SJSA1 (cell line): Measurements from ENCODE around the gene AKAP7. TPM values are rescaled to one million over a fixed set of nuclear protein-coding genes. Genes with fewer than 3 reads are reported as not detected.
"Not testable (repeated sequence)": the region's sequence is repeated elsewhere in the genome, so short reads cannot be mapped to it uniquely, and the experiment has no call there.

ENCODE experiments used
- DNase-seq, 2 experiments: peaks; one replicate each; pipeline ENCODE4 v3.0.0-alpha.2; 2015 to 2020; ENCODE audit warnings: low spot score in 2 of 2, low read depth in 1 of 2
- H3K27ac ChIP-seq: fragments of 250-450 bp; sonication (Bioruptor Pico); 2 replicates; pipeline ENCODE4 v1.5.1; 2020; ENCODE audit warnings: mild to moderate bottlenecking, moderate library complexity
- H3K27me3 ChIP-seq: fragments of 250-450 bp; sonication (Bioruptor Pico); replicated peaks from 2 replicates; pipeline ENCODE4 v1.5.1; 2020; ENCODE audit warnings: mild to moderate bottlenecking, moderate library complexity
- H3K36me3 ChIP-seq: fragments of 250-450 bp; sonication (Bioruptor Pico); 2 replicates; pipeline ENCODE4 v1.5.1; 2020; ENCODE audit warnings: mild to moderate bottlenecking
- H3K4me1 ChIP-seq: fragments of 250-450 bp; sonication (Bioruptor Pico); replicated peaks from 2 replicates; pipeline ENCODE4 v1.6.1; 2021; ENCODE audit warnings: mild to moderate bottlenecking
- H3K4me3 ChIP-seq: fragments of 250-450 bp; sonication (Bioruptor Pico); 2 replicates; pipeline ENCODE4 v1.5.1; 2020; ENCODE audit warnings: mild to moderate bottlenecking
- H3K9me3 ChIP-seq: fragments of 250-450 bp; sonication (Bioruptor Pico); replicated peaks from 2 replicates; pipeline ENCODE4 v1.5.1; 2020; ENCODE audit warnings: mild to moderate bottlenecking
- total RNA-seq: library from RNA; depleted of rRNA; stranded (reverse); fragments of >200 nt; shearing (Covaris generic); gene quantifications from 2 replicates; pipeline ENCODE4 v1.2.3, GENCODE V29; 2014

Gene AKAP7
- total RNA-seq, 1 experiment from 2014 or later: 5.6 TPM

- H3K36me3 ChIP-seq: no peaks in the 10 kb centered on the region
- DNase-seq: no peak
- H3K27ac ChIP-seq: no peak overlapping the region
- no peak overlapping the region for H3K4me3 ChIP-seq
- no peaks in the 10 kb centered on the region for H3K9me3 ChIP-seq
- no peaks in the 10 kb centered on the region; the same call in 1 of the 2 replicates for H3K27me3 ChIP-seq
- H3K4me1 ChIP-seq: no peaks in the 10 kb centered on the region
Measured at GRCh38 chr6:131286469-131287040, 151.3 kb downstream of the AKAP7 start.

- DNase-seq: no peak
- H3K27me3 ChIP-seq: no peaks in the 10 kb centered on the region; the same call in 1 of the 2 replicates
- H3K9me3 ChIP-seq: no peaks in the 10 kb centered on the region
- no peak overlapping the region for H3K4me3 ChIP-seq
- no peaks in the 10 kb centered on the region for H3K36me3 ChIP-seq
- no peak overlapping the region for H3K27ac ChIP-seq
- H3K4me1 ChIP-seq: no peaks in the 10 kb centered on the region
Measured at GRCh38 chr6:131288214-131288613, 152.9 kb downstream of the AKAP7 start.

- DNase-seq: no peak
- Histone ChIP-seq H3K4me1 (no peaks in the 10 kb centered on the region), H3K9me3 (no peaks in the 10 kb centered on the region)
Measured at GRCh38 chr6:131290955-131291354, 155.7 kb downstream of the AKAP7 start.

GRCh38 chr6:131292145-131292938, 157.1 kb downstream of the AKAP7 start:
- no peaks in the 10 kb centered on the region for H3K4me1 ChIP-seq
- no peaks in the 10 kb centered on the region for H3K9me3 ChIP-seq
- no peak overlapping the region for H3K27ac ChIP-seq
- H3K27me3 ChIP-seq: no peaks in the 10 kb centered on the region; the same call in 1 of the 2 replicates
- no peak for DNase-seq
- no peaks in the 10 kb centered on the region for H3K36me3 ChIP-seq
- H3K4me3 ChIP-seq: no peak overlapping the region

More at GRCh38 chr6:131290955-131291354, 155.7 kb downstream of the AKAP7 start:
- no peaks in the 10 kb centered on the region for H3K36me3 ChIP-seq
- no peaks in the 10 kb centered on the region; the same call in 1 of the 2 replicates for H3K27me3 ChIP-seq
- H3K4me3 ChIP-seq: no peak overlapping the region
- H3K27ac ChIP-seq: no peak overlapping the region

GRCh38 chr6:131293472-131293911, 158.2 kb downstream of the AKAP7 start:
- Histone ChIP-seq H3K4me1 (no peaks in the 10 kb centered on the region), H3K9me3 (no peaks in the 10 kb centered on the region), H3K36me3 (no peaks in the 10 kb centered on the region), H3K27ac (no peak overlapping the region), H3K4me3 (no peak overlapping the region), H3K27me3 (no peaks in the 10 kb centered on the region; the same call in 1 of the 2 replicates)
- DNase-seq: no peak

GRCh38 chr6:131295081-131295480, 159.8 kb downstream of the AKAP7 start:
- no peak for DNase-seq
- Histone ChIP-seq H3K36me3 (no peaks in the 10 kb centered on the region), H3K9me3 (no peaks in the 10 kb centered on the region), H3K27ac (no peak overlapping the region), H3K4me1 (no peaks in the 10 kb centered on the region), H3K4me3 (no peak overlapping the region), H3K27me3 (no peaks in the 10 kb centered on the region; the same call in 1 of the 2 replicates)

- H3K36me3 ChIP-seq, H3K4me3 ChIP-seq, H3K27ac ChIP-seq, H3K4me1 ChIP-seq, H3K27me3 ChIP-seq, DNase-seq, H3K9me3 ChIP-seq: not testable (repeated sequence)
Measured at GRCh38 chr6:131300826-131301225, 165.6 kb downstream of the AKAP7 start.

- H3K4me3 ChIP-seq: no peak overlapping the region
- H3K9me3 ChIP-seq: no peaks in the 10 kb centered on the region
- H3K27ac ChIP-seq: no peak overlapping the region
- peaks cover 6% of the 10 kb centered on the region for H3K27me3 ChIP-seq
- no peak for DNase-seq
- no peaks in the 10 kb centered on the region for H3K36me3 ChIP-seq
- no peaks in the 10 kb centered on the region for H3K4me1 ChIP-seq
Measured at GRCh38 chr6:131303338-131303930, 168.2 kb downstream of the AKAP7 start.

GRCh38 chr6:131305037-131305850, 170.0 kb downstream of the AKAP7 start:
- no peaks in the 10 kb centered on the region for H3K36me3 ChIP-seq
- H3K27me3 ChIP-seq: peaks cover 6% of the 10 kb centered on the region
- H3K27ac ChIP-seq: no peak overlapping the region
- no peaks in the 10 kb centered on the region for H3K4me1 ChIP-seq
- no peaks in the 10 kb centered on the region for H3K9me3 ChIP-seq
- no peak for DNase-seq
- H3K4me3 ChIP-seq: no peak overlapping the region

GRCh38 chr6:131309437-131309836, 174.2 kb downstream of the AKAP7 start:
- Histone ChIP-seq H3K4me3 (no peak overlapping the region), H3K36me3 (no peaks in the 10 kb centered on the region), H3K4me1 (no peaks in the 10 kb centered on the region), H3K9me3 (no peaks in the 10 kb centered on the region), H3K27me3 (no peaks in the 10 kb centered on the region), H3K27ac (no peak overlapping the region)
- DNase-seq: no peak

- Histone ChIP-seq H3K36me3 (no peaks in the 10 kb centered on the region), H3K27ac (no peak overlapping the region), H3K9me3 (no peaks in the 10 kb centered on the region), H3K4me3 (no peak overlapping the region), H3K4me1 (no peaks in the 10 kb centered on the region), H3K27me3 (no peaks in the 10 kb centered on the region)
- DNase-seq: no peak
Measured at GRCh38 chr6:131314838-131315237, 179.6 kb downstream of the AKAP7 start.

- Histone ChIP-seq H3K27ac (no peak overlapping the region), H3K36me3 (no peaks in the 10 kb centered on the region), H3K9me3 (no peaks in the 10 kb centered on the region), H3K4me3 (no peak overlapping the region), H3K27me3 (no peaks in the 10 kb centered on the region; the same call in 1 of the 2 replicates), H3K4me1 (no peaks in the 10 kb centered on the region)
- no peak for DNase-seq
Measured at GRCh38 chr6:131316654-131317053, 181.4 kb downstream of the AKAP7 start.

GRCh38 chr6:131317516-131317915, 182.2 kb downstream of the AKAP7 start:
- Histone ChIP-seq H3K36me3 (no peaks in the 10 kb centered on the region), H3K27ac (no peak overlapping the region), H3K4me3 (no peak overlapping the region), H3K4me1 (no peaks in the 10 kb centered on the region), H3K9me3 (no peaks in the 10 kb centered on the region), H3K27me3 (peaks cover 2% of the 10 kb centered on the region; the same call in 1 of the 2 replicates)
- DNase-seq: no peak
